Measurements from ENCODE around the gene ZNF782.

GRCh38 chr9:96885424-96885823, 31.1 kb upstream of the ZNF782 start:
- TF ChIP-seq CTCF (IDR thresholded peaks at IDR 0.05; ENCODE audit: poor library complexity) (no peak), EZH2 (IDR thresholded peaks at IDR 0.05; ENCODE audit: borderline replicate concordance) (no peak)
